CD4-positive, alpha-beta T cell (primary cell): ENCODE data around the gene IGFALS. TPM values are rescaled to one million over a fixed set of nuclear protein-coding genes. Genes with fewer than 3 reads are reported as not detected.

Source experiments
- ATAC-seq: fragments of 200-7000 bp; cut with Tn5 transposase; one replicate; pipeline ENCODE4 v1.10.0; 2022; ENCODE audit warnings: mild to moderate bottlenecking; ENCODE audit not compliant: poor library complexity
- CTCF ChIA-PET: fragments of 350-600 bp; sonication (Branson Sonifier 250); formaldehyde crosslinking; loops from one replicate; lab custom pipeline; 2021; ENCODE audit warnings: antibody characterized with exemption, inconsistent platforms; lab: Charles Lee
- POLR2A ChIA-PET: fragments of 350-600 bp; sonication (Branson Sonifier 250); formaldehyde crosslinking; loops from one replicate; lab custom pipeline; 2021; ENCODE audit warnings: antibody characterized with exemption, inconsistent platforms; lab: Charles Lee
- DNase-seq, 14 experiments: peaks; one replicate each; pipeline ENCODE4 v3.0.0-alpha.2; 2013 to 2020; ENCODE audit warnings: mixed read lengths in 2 of 14
- H3K27ac ChIP-seq, 2 donors: one replicate each; pipeline versions ENCODE4 v1.5.1 to v1.7.0; 2013; ENCODE audit warnings: low read length in 2 of 2, low read depth in 1 of 2, mild to moderate bottlenecking in 1 of 2
- H3K27me3 ChIP-seq, 2 experiments: 1 replicate in 1 of 2; 2 replicates in 1 of 2; pipeline versions ENCODE4 v1.6.1 to v1.7.0; 2013; ENCODE audit warnings: low read length in 2 of 2, control low read depth in 1 of 2, mild to moderate bottlenecking in 1 of 2, moderate library complexity in 1 of 2; ENCODE audit not compliant: insufficient read depth in 2 of 2, control insufficient read depth in 1 of 2
- H3K36me3 ChIP-seq: one replicate; pipeline ENCODE4 v1.6.1; 2013; ENCODE audit warnings: low read length, control low read depth; ENCODE audit not compliant: insufficient read depth
- H3K4me1 ChIP-seq: one replicate; pipeline ENCODE4 v1.6.1; 2013; ENCODE audit warnings: low read length, control low read depth; ENCODE audit not compliant: insufficient read depth
- H3K4me3 ChIP-seq: one replicate; pipeline ENCODE4 v1.5.1; 2013; ENCODE audit warnings: mild to moderate bottlenecking, low read length, moderate library complexity
- H3K9me3 ChIP-seq, 2 experiments: 1 replicate in 1 of 2; 2 replicates in 1 of 2; pipeline versions ENCODE4 v1.6.1 to v1.7.0; 2013; ENCODE audit warnings: low read length in 2 of 2, mild to moderate bottlenecking in 2 of 2, control low read depth in 1 of 2, moderate library complexity in 1 of 2; ENCODE audit not compliant: control insufficient read depth in 1 of 2, insufficient read depth in 1 of 2
- H3K27ac Mint-ChIP-seq: one replicate; pipeline ENCODE4 v1.8.0; 2020; ENCODE audit warnings: mixed read lengths
- H3K27me3 Mint-ChIP-seq: one replicate; pipeline ENCODE4 v1.8.0; 2021; ENCODE audit warnings: mixed read lengths
- H3K36me3 Mint-ChIP-seq: one replicate; pipeline ENCODE4 v1.8.0; 2021; ENCODE audit warnings: low read depth, mixed read lengths
- H3K4me1 Mint-ChIP-seq: one replicate; pipeline ENCODE4 v1.8.0; 2021; ENCODE audit warnings: low read depth, mixed read lengths
- H3K4me3 Mint-ChIP-seq: one replicate; pipeline ENCODE4 v1.8.0; 2020; ENCODE audit warnings: mild to moderate bottlenecking, mixed read lengths
- H3K9me3 Mint-ChIP-seq: one replicate; pipeline ENCODE4 v1.8.0; 2020; ENCODE audit warnings: mixed read lengths
- intact Hi-C, 2 experiments: fragments of 100-400 bp; cut with DNase I in 1 of 2; cut with micrococcal nuclease in 1 of 2; formaldehyde crosslinking; loops; one replicate each; pipeline versions ENCODE4 v1.15.1 to v1.9.0; 2023 to 2025; cut with DNase I, micrococcal nuclease
- total RNA-seq, 174 experiments: library from RNA in 2 of 174; stranded (reverse) in 2 of 174; gene quantifications; one replicate each; pipeline ENCODE4 v1.2.3 and lab custom pipeline; 2021 to 2026
- TF ChIP-seq, protein P1 (sequence below): fragments of 200-600 bp; IDR thresholded peaks from one replicate; pipeline ENCODE4 v1.8.0; 2022; ENCODE audit warnings: antibody characterized with exemption, mild to moderate bottlenecking

Gene IGFALS
- total RNA-seq, 2 experiments from 2014 or later, result 0.67 to 0.80 TPM

- ATAC-seq (no peak), DNase-seq (no peak)
- H3K4me1 Mint-ChIP-seq, result peaks cover 6% of the 10 kb centered on the region
- no peak overlapping the region for H3K27ac Mint-ChIP-seq
- no peaks in the 10 kb centered on the region for H3K27me3 Mint-ChIP-seq
- H3K4me3 Mint-ChIP-seq, result no peak overlapping the region
- CTCF ChIA-PET, result no interaction called here
- H3K27ac ChIP-seq, result no peak overlapping the region
- intact Hi-C loops, result no loop called here
- no peaks in the 10 kb centered on the region for H3K9me3 Mint-ChIP-seq
- peaks cover 55% of the 10 kb centered on the region for H3K36me3 Mint-ChIP-seq
- no peaks in the 10 kb centered on the region for H3K27me3 ChIP-seq
- TF ChIP-seq, protein P1, sequence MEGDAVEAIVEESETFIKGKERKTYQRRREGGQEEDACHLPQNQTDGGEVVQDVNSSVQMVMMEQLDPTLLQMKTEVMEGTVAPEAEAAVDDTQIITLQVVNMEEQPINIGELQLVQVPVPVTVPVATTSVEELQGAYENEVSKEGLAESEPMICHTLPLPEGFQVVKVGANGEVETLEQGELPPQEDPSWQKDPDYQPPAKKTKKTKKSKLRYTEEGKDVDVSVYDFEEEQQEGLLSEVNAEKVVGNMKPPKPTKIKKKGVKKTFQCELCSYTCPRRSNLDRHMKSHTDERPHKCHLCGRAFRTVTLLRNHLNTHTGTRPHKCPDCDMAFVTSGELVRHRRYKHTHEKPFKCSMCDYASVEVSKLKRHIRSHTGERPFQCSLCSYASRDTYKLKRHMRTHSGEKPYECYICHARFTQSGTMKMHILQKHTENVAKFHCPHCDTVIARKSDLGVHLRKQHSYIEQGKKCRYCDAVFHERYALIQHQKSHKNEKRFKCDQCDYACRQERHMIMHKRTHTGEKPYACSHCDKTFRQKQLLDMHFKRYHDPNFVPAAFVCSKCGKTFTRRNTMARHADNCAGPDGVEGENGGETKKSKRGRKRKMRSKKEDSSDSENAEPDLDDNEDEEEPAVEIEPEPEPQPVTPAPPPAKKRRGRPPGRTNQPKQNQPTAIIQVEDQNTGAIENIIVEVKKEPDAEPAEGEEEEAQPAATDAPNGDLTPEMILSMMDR, result no peak
- H3K9me3 ChIP-seq, result peaks cover 0 to 5% of the 10 kb centered on the region in 2 experiments
- no peak overlapping the region for H3K4me3 ChIP-seq
- peaks cover 3% of the 10 kb centered on the region for H3K4me1 ChIP-seq
- POLR2A ChIA-PET, result interaction anchor here (1.5 kb wide), 1 partner anchor 28 kb away, joined by 3 read pairs; the partner anchor contains the start of genes NUBP2 and SPSB3
- peaks cover 50% of the 10 kb centered on the region for H3K36me3 ChIP-seq
These were observed 17.0 kb upstream of the IGFALS start for GRCh38 chr16:1810536-1810935.

GRCh38 chr16:1810106-1810505 lies 16.6 kb upstream of the IGFALS start:
- DNase-seq (no peak), ATAC-seq (no peak)
- H3K4me3 ChIP-seq, result no peak overlapping the region
- no peak overlapping the region for H3K27ac Mint-ChIP-seq
- no peak overlapping the region for H3K27ac ChIP-seq
- H3K4me1 Mint-ChIP-seq, result peaks cover 6% of the 10 kb centered on the region
- ChIA-PET POLR2A (interaction anchor here (1.5 kb wide), 1 partner anchor 27 kb away, joined by 3 read pairs; the partner anchor contains the start of genes NUBP2 and SPSB3), CTCF (no interaction called here)
- peaks cover 55% of the 10 kb centered on the region for H3K36me3 Mint-ChIP-seq
- H3K4me1 ChIP-seq, result peaks cover 3% of the 10 kb centered on the region
- H3K27me3 ChIP-seq, result no peaks in the 10 kb centered on the region
- H3K9me3 ChIP-seq, result peaks cover 0 to 5% of the 10 kb centered on the region in 2 experiments
- H3K9me3 Mint-ChIP-seq, result no peaks in the 10 kb centered on the region
- TF ChIP-seq, protein P1, result no peak
- intact Hi-C loops, result no loop called here
- H3K4me3 Mint-ChIP-seq, result no peak overlapping the region
- peaks cover 49% of the 10 kb centered on the region for H3K36me3 ChIP-seq
- no peaks in the 10 kb centered on the region for H3K27me3 Mint-ChIP-seq

DNA sequence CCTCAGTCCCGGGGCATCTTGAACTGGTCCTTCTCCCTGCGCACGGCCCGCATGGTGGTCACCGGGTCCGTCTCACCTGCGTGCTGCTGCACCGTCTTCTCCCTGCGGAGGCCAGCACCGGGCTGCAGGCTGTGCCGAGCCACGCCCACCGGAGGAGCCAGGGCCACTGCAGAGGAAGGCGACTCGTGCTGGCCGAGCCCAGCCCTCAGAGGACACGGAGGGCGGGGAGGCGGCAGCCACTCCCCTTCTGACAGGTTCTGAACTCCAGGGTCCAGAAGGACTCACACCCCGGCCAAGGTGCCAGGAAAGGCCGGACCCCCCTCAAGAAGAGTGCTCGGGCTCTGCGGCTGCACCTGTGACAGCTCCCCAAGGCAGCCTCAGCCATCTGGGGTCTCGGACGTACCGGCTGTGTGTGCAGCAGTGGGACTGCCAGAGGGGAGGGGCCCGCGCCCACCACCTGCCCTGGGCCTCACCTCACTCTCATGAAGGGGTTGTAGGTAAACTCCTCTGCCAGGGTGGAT lies 15.8 kb upstream of the IGFALS start:
- Histone ChIP-seq H3K36me3 (peaks cover 49% of the 10 kb centered on the region), H3K27me3 (no peaks in the 10 kb centered on the region), H3K27ac (no peak overlapping the region), H3K4me1 (peaks cover 3% of the 10 kb centered on the region), H3K9me3 (peaks cover 0 to 5% of the 10 kb centered on the region in 2 experiments), H3K4me3 (no peak overlapping the region)
- Mint-ChIP-seq H3K27me3 (no peaks in the 10 kb centered on the region), H3K27ac (no peak overlapping the region), H3K36me3 (peaks cover 55% of the 10 kb centered on the region), H3K4me3 (no peak overlapping the region), H3K9me3 (no peaks in the 10 kb centered on the region), H3K4me1 (peaks cover 6% of the 10 kb centered on the region)
- TF ChIP-seq, protein P1, result no peak
- no peak for ATAC-seq
- CTCF ChIA-PET, result no interaction called here
- POLR2A ChIA-PET, result interaction anchor here (1.5 kb wide), 1 partner anchor 27 kb away, joined by 3 read pairs; the partner anchor contains the start of genes NUBP2 and SPSB3
- DNase-seq, result peak in 1 of 14 experiments; percentile 27
- intact Hi-C loops, result no loop called here
